Hepatocyte (in vitro differentiated cells): ENCODE results near the gene ATIC. TPM values are rescaled to one million over a fixed set of nuclear protein-coding genes. Genes with fewer than 3 reads are reported as not detected.

ENCODE experiments used
- DNase-seq: peaks from one replicate; pipeline ENCODE4 v3.0.0-alpha.2; 2016; ENCODE audit warnings: low spot score
- H2AFZ ChIP-seq: fragments of 200-600 bp; sonication (generic); 2 replicates; pipeline ENCODE4 v1.6.0; 2016; ENCODE audit warnings: antibody characterized with exemption, mild to moderate bottlenecking
- H3K27ac ChIP-seq: fragments of 200-600 bp; sonication (generic); 2 replicates; pipeline ENCODE4 v1.5.1; 2016; ENCODE audit warnings: mild to moderate bottlenecking
- H3K27me3 ChIP-seq: fragments of 200-600 bp; sonication (generic); 2 replicates; pipeline ENCODE4 v1.6.1; 2016
- H3K36me3 ChIP-seq: fragments of 200-600 bp; sonication (generic); replicated peaks from 2 replicates; pipeline ENCODE4 v1.5.1; 2016; ENCODE audit warnings: low read depth; ENCODE audit not compliant: insufficient read depth
- H3K4me1 ChIP-seq: fragments of 200-600 bp; sonication (generic); 2 replicates; pipeline ENCODE4 v1.5.1; 2016; ENCODE audit warnings: mild to moderate bottlenecking, moderate library complexity; ENCODE audit not compliant: insufficient read depth
- H3K4me2 ChIP-seq: fragments of 200-600 bp; sonication (generic); 2 replicates; pipeline ENCODE4 v1.6.0; 2016
- H3K4me3 ChIP-seq: fragments of 200-600 bp; sonication (generic); 2 replicates; pipeline ENCODE4 v1.5.1; 2016; ENCODE audit warnings: mild to moderate bottlenecking
- H3K79me2 ChIP-seq: fragments of 200-600 bp; sonication (generic); 2 replicates; pipeline ENCODE4 v1.6.0; 2017; ENCODE audit warnings: mild to moderate bottlenecking
- H3K9me2 ChIP-seq: fragments of 200-600 bp; sonication (generic); replicated peaks from 2 replicates; pipeline ENCODE4 v1.6.0; 2017; ENCODE audit warnings: mild to moderate bottlenecking; ENCODE audit not compliant: insufficient read depth
- H3K9me3 ChIP-seq: fragments of 200-600 bp; sonication (generic); 2 replicates; pipeline ENCODE4 v1.5.1; 2016; ENCODE audit warnings: low read depth, mild to moderate bottlenecking
- H4K20me1 ChIP-seq: fragments of 200-600 bp; sonication (generic); 2 replicates; pipeline ENCODE4 v1.6.0; 2016; ENCODE audit warnings: mild to moderate bottlenecking; ENCODE audit not compliant: insufficient read depth, poor library complexity, severe bottlenecking
- CTCF ChIP-seq: fragments of 200-600 bp; sonication (generic); IDR thresholded peaks from 2 replicates; pipeline ENCODE4 v1.5.1; 2016; ENCODE audit warnings: antibody characterized with exemption, mild to moderate bottlenecking; ENCODE audit not compliant: poor library complexity
- EZH2 ChIP-seq: fragments of 200-600 bp; sonication (generic); IDR thresholded peaks from 2 replicates; pipeline ENCODE4 v1.6.1; 2016; ENCODE audit warnings: antibody characterized with exemption, mild to moderate bottlenecking, borderline replicate concordance
- EZH2phosphoT487 ChIP-seq: fragments of 200-600 bp; sonication (generic); IDR thresholded peaks from one replicate; pipeline ENCODE4 v1.6.1; 2018; ENCODE audit warnings: antibody characterized with exemption, mild to moderate bottlenecking, low read depth, moderate library complexity; ENCODE audit not compliant: unreplicated experiment, severe bottlenecking
- WGBS: methylation state at CpG from one replicate; pipeline ENCODE4 v1.1.6; 2016; ENCODE audit warnings: low lambda C conversion rate; ENCODE audit errors: missing lambda C conversion rate; 5-methylcytosine and 5-hydroxymethylcytosine counted together
- polyA plus RNA-seq: library from polyadenylated mRNA; unstranded; fragments of >200 nt; fragmentation: Nextera tagmentation; extraction: Ambion mirVana; gene quantifications from 2 replicates; pipeline ENCODE4 v1.2.1, GENCODE V29; 2016
- total RNA-seq: library from RNA; depleted of rRNA; stranded (reverse); fragments of >200 nt; gene quantifications from 2 replicates; pipeline ENCODE4 v1.2.3, GENCODE V29; 2014

The ATIC gene
- total and polyA plus RNA-seq, 2 experiments from 2014 or later = 19.6 to 82.7 TPM

- Histone ChIP-seq H4K20me1 (no peaks in the 10 kb centered on the region), H3K79me2 (peaks cover 38% of the 10 kb centered on the region), H3K36me3 (peaks cover 3% of the 10 kb centered on the region), H3K9me2 (no peaks in the 10 kb centered on the region), H3K4me1 (peaks cover 15% of the 10 kb centered on the region), H3K27ac (no peak overlapping the region), H3K4me3 (no peak overlapping the region), H3K4me2 (no peak overlapping the region), H3K27me3 (no peaks in the 10 kb centered on the region), H3K9me3 (no peaks in the 10 kb centered on the region), H2AFZ (no peak overlapping the region)
- no peak for DNase-seq
- 92% methylated on average over 2 of the region's 2 CpGs for WGBS
- TF ChIP-seq CTCF (no peak), EZH2phosphoT487 (no peak), EZH2 (no peak)
Measured at GRCh38 chr2:215315301-215315700, 3.4 kb downstream of the ATIC start.

GRCh38 chr2:215316336-215316735 lies 4.5 kb downstream of the ATIC start:
- Histone ChIP-seq H3K4me3 (no peak overlapping the region), H3K4me2 (no peak overlapping the region), H2AFZ (no peak overlapping the region), H3K9me2 (no peaks in the 10 kb centered on the region), H3K9me3 (no peaks in the 10 kb centered on the region), H3K79me2 (peaks cover 36% of the 10 kb centered on the region), H4K20me1 (no peaks in the 10 kb centered on the region), H3K27ac (no peak overlapping the region), H3K27me3 (no peaks in the 10 kb centered on the region), H3K4me1 (peaks cover 15% of the 10 kb centered on the region), H3K36me3 (peaks cover 3% of the 10 kb centered on the region)
- no peak for DNase-seq
- WGBS = 92% methylated on average over 2 of the region's 2 CpGs
- TF ChIP-seq EZH2 = no peak
- TF ChIP-seq EZH2phosphoT487 = no peak
- TF ChIP-seq CTCF = no peak

- Histone ChIP-seq H3K27me3 (no peaks in the 10 kb centered on the region), H4K20me1 (no peaks in the 10 kb centered on the region), H2AFZ (no peak overlapping the region), H3K9me2 (no peaks in the 10 kb centered on the region), H3K79me2 (peaks cover 40% of the 10 kb centered on the region), H3K36me3 (peaks cover 3% of the 10 kb centered on the region), H3K27ac (no peak overlapping the region), H3K4me1 (no peaks in the 10 kb centered on the region), H3K9me3 (no peaks in the 10 kb centered on the region), H3K4me3 (no peak overlapping the region), H3K4me2 (no peak overlapping the region)
- TF ChIP-seq EZH2 (no peak), EZH2phosphoT487 (no peak), CTCF (no peak)
- DNase-seq = no peak
- over 99% methylated on average over 5 of the region's 5 CpGs for WGBS
Measured at GRCh38 chr2:215319500-215319899, 7.6 kb downstream of the ATIC start.

GRCh38 chr2:215320102-215320501 lies 8.2 kb downstream of the ATIC start:
- no peaks in the 10 kb centered on the region for H4K20me1 ChIP-seq
- H3K27me3 ChIP-seq = no peaks in the 10 kb centered on the region
- no peak for TF ChIP-seq EZH2
- TF ChIP-seq CTCF = no peak
- TF ChIP-seq EZH2phosphoT487 = no peak
- H3K36me3 ChIP-seq = peaks cover 3% of the 10 kb centered on the region
- DNase-seq = no peak
- H3K27ac ChIP-seq = no peak overlapping the region
- no peaks in the 10 kb centered on the region for H3K4me1 ChIP-seq
- H3K4me3 ChIP-seq = no peak overlapping the region
- WGBS = 95% methylated on average over 3 of the region's 3 CpGs
- H3K9me2 ChIP-seq = no peaks in the 10 kb centered on the region
- H2AFZ ChIP-seq = no peak overlapping the region
- H3K4me2 ChIP-seq = no peak overlapping the region
- H3K79me2 ChIP-seq = peaks cover 46% of the 10 kb centered on the region
- H3K9me3 ChIP-seq = no peaks in the 10 kb centered on the region
